Measurements from ENCODE around the gene GNAO1.

Gene GNAO1

DNA sequence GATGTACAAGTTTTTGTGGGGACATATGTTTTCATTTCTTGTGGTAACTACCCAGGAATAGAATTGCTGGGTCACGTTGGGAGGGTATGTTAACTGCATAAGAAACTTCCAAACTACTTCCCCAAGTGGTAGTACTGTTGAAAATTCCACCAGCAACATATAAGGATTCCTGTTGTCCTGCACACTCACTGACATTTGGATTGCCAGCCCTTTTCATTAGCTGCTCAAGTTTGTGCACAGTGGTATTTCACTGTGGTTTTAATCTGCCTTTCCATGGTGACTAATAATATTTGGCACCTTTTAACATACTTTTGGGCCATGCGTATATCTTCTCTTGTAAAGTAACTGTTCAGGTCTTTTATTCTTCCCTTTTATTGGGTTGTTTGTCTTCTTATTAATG lies 103.3 kb downstream of the GNAO1 start:
- DNase-seq, result no peak

DNA sequence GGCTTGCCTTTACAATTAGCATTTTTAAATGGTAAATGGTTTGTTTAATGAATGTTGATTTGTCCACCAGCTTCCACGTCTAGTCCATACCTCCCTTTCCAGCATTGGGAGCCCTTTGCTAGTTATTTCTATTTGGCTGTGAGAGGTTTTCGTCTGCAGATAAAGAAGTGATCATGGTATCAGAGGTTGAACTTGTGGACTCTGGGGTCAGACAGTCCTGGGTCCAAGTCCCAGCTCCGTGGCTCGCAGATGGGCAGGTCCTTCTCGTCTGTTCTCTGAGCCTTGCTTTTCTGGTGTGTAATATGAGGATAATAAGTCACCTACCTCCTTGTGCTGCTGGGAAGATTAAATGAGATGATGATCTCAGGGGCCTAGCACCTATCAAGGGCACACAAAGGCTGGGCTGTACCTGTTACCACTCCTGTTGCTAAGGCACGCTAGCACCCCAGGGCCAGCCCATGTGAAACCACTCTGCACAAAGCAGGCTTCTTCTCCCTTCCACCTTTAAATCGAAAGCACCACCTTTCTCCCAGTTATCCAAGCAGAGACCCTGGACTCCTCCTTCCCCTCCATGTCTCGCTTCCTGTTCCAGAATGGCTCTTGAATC lies 103.9 kb downstream of the GNAO1 start:
- DNase-seq, result no peak

DNA sequence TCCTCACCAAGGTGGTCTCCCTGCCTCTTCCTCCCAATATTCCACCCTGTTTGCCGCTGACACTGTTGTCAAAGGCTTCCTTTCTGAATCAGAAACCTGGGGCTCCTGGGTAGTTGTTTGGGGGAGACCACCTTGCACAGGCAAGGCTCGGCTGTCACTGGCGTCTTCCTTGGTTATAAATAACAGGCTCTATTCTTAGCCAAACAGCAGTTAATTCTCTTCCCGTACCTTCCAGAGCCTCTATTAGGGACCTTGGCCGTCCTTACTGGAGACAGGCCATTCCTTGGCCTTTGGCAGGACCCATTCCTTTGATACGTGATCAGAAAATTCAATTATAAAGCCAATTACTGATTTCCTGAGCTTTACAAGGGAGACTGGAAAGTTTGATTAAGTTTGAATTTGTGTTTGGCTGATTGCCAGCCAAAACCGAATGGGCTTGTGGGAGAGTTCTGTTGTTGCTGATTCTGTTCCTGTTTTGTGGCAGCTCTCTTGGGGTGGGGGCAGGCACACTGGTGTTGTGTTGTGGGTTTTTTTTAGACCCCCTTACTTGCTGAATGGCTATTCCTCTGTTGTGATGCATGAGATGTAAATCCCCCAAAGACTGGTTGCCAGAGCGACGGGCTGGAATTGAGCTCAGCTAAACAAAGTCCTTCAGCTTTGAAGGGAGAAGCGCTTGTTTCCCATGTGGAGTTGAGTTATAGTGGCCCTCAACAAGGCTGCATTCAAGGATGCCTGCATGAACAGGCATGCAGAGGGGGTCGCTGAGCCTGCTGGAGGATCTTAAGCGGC lies 104.6 kb downstream of the GNAO1 start:
- DNase-seq, result no peak

DNA sequence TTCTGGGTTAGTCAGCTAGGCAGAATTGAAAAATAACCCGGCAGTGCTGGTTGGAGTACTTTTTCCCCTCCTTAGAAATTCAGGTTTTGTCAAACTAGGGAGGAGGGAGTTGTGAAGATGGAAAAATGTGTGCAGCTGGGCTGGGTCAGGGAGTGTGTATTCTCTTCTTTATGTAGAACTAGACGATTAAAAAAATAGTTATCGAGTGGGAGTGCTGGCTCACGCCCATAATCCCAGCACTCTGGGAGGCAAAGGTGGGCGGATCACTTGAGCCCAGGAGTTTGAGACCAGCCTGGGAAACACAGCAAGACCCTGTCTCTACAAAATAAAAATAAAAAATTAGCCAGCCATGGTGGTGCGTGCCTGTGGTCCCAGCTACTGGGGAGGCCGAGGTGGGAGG lies 106.4 kb downstream of the GNAO1 start:
- no peak for DNase-seq

DNA sequence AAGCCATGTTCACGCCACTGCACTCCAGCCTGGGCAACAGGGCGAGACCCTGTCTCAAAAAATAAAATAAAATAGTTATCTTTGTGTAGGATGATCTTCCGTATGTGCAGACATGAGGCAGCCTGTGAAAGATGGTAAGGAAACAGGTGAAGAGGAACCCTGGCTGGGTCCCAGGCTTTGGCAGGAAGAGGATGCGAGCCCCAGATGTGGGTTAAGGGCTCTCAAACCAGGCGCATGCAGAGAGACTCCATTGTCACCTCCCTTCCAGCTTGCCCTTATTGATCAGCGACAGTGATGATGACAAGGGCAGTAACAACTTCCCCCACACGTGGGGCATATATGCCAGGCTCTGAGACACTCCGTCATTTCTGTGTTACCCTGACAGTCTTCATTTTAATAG lies 106.8 kb downstream of the GNAO1 start:
- DNase-seq, result no peak

DNA sequence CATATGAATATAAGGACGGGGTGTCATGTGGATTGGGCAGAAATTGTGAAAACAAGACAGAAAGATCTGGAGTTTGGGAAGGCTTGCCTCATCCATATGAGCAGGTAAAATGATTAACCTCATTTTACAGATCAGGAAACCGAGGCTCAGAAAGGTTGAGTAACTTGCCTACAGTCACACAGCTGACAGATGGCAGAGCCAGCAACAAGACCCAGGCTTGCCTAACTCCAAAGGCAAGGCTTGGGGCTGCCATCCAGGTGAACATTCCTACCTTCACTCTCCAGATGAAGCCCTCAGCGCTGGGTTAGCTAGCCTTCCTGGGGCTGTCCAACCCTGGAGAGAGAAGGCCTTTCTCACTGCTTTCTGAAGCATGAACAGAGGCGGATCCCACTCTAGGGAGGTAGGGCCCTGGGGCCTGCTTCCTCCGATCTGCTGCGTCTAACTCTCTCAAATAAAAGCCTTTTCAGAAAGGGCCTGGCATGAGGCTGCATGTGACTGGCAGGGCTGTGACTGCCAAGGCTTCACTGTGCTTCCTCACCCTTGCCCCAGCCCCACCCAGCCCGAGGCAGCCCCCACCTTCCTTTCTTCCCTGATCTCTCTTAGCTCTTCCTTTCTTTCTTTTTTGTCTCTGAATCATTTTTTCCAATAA lies 107.8 kb downstream of the GNAO1 start:
- DNase-seq, result no peak

DNA sequence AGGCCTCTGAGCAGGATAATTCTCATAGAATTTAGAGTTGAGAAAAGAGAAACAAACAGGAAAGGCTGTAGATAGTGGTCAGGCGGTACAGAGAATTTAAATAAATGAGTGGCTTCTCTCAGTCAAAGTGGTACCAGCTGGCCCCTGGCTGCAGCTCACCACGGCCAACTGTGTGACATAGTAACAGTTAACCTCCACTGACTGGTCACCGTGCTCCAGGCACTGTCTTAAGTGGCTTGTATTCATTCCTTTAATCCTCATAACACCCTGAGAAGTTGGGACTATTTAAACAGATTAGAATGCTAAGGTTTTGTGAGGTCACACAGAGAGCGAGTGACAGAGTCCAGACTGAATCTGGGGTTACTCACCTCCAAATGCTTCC lies 108.9 kb downstream of the GNAO1 start:
- DNase-seq, result no peak

DNA sequence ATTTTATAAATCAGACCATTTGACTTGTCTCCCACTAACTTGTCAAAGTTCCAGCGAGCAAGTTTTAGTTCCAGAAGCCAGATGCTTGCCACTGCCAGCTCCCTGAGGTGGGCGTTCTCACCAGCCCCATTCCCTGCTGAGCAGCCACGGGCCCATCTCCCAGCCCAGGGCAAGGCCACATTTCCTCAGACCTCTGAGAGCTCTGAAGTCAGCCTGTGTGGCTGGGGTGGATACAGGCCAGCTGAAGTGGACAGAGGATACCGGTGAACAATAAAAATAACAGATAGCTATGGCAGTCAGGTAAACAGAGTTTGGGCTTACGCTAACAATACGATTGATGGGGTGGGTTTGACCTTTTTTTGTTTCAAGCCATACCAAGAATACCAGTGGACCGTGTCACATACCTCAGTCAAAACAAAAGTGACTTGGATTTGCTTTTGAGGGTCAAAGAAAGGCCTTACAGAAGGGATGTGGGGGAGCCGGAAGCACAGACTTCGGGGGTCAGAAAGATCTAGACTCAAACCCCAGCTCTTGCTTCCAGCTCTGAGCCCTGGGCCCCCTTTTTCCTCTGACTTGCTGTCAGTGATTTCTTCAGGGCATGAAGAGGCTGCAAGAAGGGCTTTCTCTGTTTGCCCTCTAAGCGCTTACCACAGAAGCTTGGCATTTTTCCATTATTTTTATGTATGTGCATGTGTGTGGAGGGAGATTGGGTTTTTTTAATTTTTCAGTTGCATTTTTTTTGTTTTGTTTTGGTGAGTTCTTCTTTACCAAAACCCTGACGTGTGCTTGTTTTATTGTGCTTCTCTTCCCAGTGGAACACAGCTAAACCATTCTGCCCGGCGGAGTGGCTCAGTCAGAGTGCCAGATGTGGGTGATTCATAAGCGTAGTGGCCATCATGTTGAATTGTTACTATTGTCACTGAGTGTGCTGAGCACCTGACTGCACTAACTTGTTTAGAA lies 109.9 kb downstream of the GNAO1 start:
- no peak for DNase-seq

DNA sequence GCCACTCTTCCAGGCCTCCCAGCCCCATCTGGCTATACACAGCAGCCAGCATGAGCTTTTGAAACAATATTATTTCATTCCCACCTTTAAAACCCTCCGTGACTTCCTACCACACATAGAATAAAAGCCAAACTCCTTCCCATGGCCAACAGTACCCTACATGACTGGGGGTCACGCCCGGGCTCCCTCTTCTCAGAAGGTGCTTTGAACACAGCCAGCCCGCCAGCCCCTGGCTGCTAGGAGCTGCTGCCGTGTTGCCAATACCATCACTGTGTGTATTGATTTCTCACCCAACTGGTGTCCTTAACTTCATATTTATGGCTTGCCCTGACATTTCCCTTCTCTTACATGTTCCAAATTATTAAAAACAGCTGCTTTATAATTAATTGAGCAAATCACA lies 111.2 kb downstream of the GNAO1 start:
- DNase-seq, result no peak

DNA sequence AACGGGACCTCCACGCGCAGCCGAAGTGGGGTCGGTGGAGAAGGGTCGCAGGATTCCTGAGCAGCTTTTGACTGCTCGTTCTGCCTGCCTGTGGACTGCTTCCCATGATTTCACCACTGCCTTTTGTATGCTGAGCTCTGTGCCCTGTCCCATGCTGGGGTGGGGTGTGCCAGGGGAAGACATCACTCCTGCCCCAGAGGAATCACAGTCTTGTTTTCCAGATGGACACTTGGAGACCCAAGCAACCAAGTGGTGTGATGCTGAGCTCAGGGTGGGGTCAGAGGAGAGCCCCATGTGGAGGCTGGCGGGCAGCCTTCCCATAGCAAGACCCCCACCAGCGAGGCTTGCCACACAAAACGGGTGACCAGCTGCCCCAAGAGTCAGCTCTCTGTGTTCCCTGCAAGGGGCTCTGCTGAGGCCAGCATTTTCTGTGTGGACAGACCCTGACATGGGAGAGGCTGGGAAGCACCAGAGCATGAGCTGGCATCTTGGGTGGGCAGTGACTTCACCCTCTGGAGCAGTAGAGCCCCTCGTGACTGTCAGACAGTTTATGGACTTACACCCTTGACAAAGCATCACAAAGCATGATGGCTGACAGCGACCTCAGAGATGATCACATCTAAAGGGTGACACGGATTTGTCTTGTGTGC lies 111.9 kb downstream of the GNAO1 start:
- no peak for DNase-seq

DNA sequence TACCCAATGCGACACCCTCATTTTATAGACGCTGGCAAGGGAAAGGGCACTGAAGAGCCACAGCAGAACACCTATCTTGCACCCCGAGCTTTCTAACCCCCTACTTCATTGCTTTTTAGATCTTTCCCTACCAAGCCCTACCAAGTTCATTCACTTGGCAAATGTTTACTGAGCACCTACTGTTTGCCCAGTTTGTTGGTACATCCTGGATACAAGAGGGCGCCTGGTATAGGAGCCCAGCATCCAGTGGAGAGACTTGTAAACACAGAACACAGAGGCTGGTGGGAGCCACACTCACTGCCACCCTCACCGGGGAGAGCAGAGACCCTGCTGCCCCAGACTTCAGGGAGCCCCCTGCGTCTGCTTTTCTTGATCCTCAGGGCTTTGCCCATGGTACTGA lies 112.6 kb downstream of the GNAO1 start:
- DNase-seq, result no peak

DNA sequence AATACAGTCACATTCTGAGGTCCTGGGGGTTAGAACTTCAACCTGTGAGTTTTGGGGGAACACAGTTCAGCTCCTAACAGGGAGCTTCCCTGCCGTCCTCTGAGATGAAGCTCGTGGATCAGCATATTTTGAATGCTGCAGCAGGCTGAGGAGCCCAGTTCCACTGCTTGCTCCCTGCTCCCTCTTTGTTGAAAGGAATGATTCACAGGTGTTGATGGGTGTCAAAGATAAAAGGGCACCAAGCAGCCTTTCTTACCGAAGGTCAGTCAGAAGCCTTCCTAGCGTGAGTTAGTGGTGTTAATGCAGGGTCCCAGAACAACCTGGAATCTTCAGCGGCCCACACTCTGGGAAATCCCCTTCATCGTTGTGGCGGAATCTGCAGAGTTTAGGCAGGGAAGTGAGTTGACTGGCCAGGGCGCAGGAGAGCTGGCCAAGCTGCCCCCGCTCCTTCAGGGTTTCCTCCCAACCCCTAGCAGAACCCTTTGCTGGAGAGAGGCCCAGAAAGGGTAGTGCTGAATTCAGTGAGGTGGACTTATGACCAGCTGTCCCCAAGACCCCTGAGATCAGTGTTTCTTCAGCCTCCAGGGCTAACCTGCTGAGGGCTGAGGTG lies 114.8 kb downstream of the GNAO1 start:
- no peak for DNase-seq

DNA sequence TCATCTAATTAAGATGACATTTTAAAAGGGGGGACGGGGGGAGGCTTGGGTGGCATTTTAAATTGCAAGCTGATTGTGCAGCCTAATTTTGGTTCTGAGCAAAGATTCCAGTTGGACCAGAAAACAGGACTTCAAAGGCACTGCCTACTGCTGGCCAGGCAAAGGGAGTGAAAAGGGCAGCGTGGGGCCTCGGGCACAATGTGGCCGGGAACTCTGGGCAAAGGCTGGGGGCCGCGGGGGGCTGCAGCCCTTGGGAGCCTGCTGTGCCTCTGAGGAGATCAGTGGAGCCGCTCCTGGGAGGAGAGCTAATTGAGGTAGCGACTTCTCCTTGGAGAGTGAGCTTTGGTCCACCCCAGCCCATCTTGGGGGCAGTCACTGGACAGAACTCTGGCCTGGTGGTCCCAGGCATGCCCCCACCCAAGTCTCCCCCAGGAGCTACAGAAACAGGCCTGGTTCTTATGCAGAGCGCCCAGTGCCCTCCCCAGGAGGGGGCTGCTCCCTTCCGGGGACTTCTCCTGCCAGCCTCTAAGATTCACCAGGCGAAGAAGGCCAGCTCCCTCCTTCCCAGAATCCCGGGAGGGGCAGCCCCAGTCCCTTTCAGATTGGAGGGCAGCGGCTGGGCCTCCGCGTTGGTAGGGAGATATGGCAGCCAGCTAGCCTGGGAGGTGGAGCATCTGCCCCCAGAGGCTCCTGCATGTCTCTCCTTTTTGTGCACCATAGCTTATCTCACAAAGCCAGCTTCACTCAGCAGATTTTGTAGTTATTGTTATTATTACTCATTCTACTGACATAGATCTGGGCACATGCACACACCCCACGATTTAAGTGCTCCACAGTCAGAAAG lies 115.6 kb downstream of the GNAO1 start:
- no peak for DNase-seq

DNA sequence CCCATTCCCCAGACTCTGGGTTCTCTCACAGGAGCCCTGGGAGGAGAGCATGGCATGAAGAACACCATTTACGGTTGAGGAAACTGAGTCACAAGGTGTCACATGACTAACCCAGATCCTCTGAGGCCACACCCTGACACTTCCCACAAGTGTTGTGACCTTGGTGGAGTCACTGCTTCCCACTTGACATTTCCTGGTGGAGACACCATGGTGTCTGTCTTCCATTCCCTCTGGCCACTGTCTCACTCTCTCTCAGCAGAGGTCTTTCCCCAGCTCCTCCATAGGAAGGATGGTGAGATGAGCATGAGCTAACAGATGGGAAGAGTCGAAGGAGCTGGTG lies 116.2 kb downstream of the GNAO1 start:
- DNase-seq, result no peak

DNA sequence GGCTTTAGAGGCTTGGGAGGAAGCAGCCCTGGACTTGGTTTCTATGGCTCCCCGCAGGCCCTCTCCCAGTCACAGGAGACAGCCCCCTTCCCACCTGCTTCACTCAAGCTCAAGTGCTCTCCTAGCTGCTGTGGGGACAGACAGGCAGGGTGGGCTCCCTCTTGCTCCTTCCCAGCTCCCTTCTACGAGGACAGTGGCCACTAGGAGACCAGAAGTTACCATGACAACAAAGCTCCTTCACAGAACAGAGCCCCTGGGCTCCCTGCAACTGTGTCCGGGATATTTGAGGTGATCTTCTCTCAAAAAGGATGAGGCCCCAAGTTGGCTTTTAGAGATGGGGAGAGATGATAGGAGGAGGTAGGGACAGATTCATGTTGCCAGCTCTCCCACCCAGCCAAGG lies 117.7 kb downstream of the GNAO1 start:
- DNase-seq, result no peak

DNA sequence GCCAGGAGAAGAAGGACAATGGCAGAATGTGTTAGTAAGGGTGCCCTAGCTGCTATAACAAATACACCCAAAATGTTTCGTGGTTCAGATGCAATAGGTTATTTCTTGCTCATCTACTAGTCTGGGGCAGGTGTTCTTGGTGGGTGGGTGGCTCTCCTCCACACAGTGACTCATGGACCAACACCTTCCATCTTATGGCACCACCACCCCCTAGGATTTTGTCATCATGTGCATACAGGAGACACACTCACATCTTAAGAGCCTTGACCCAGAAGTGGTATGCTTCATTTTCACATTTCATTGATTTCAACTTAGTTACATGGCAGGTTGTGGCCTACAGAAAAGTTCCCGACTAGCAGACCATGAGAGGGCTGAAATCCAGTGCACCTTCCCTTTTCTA lies 119.4 kb downstream of the GNAO1 start:
- no peak for DNase-seq

DNA sequence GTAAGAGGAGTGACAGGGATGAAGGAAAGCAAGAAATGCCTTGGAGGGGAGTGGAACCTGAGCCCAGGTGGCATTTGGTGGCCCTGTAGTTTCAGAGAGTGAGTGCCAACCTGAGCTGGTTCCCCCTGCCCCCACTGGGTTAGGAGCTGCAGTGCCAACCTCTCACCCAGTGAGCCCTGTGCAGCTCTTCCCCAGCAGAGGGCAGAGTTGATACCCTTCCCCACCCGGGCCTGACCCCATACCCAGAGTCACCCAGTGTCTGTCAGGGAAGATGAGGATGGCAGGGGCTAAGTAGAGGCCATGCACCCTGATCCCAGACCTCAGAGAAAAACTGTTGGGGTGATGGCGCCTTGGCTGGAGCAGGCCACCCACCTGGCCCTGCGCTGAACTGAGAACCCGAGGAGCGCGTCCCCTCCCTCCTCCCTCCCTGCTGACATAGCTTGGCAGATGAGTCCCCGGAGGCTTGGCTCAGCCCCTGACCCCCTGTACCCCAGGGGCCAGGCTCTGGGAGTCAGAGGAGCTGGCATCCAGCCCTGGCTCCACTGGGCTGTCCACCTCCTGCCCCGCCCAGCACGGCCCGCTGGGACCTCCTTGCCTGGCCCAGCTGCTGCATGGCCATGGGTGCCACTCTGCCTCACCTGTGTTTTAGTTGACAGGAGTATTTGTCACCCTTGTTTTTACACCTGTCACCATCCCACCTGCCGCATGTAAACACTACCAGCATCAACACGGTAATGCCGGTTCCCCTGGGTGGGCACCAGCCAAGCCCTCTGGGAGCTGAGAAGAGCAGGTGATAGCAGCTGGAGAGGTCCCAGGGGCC lies 120.1 kb downstream of the GNAO1 start:
- DNase-seq, result no peak

DNA sequence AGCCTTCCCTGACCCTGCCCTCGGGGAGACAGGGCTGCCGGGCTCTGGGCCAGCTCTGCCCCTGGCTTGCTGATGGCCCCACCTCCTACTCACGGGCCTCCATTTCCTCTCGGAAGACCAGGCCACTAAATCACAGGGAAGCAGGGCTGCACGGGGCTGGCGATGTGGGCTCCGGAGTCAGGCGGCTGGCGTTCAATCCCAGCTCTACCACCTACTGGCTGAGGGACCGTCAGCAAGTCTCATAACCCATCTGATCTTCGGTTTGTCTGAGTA lies 120.7 kb downstream of the GNAO1 start:
- DNase-seq, result no peak

DNA sequence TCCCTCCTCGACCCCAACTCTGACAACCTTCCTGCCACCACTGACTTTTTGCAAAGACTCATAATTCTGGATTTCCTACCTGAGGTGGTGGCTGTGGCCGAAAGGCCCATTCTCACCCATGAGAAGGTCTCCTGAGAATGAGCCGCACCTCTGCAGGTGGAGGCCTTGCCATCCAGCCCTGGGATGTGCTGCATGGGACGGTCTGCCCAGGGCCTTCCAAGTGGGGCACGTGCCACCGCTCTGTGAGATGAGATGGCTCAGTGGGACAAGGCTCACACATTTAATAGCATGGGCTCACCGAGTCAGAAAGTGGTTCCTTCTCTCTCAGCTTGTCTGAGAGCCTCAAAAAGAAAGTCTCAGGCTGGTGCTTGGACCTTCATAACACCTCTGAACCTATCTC lies 121.3 kb downstream of the GNAO1 start:
- DNase-seq, result no peak

DNA sequence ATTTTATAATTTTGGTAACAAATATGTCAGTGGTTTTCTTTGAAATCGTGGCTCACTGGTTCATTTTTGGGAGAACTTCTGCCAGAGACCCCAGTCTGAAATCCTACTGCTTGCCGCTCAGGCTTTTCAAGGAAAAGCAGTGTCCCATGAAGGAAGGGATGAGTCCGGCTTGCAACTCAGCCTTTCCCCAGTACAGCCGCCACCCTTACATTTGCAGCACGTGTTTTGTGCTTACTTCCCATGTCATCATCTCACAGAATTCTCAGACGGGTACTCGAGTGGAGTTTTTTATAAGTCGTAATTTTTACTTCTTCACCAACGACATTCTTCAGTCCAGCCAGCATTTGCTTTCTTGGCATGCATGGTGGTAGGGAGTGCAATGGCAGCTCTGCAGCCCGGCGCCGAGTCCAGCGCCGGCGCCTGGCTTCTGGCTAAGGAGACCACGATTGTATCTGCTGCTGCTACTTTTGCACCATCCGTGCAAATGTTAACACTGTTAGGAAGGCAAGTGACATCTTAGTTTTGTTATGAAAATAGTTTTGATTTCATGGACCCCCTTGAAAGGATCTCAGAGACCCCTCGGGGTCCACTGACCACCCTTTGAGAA lies 123.1 kb downstream of the GNAO1 start:
- DNase-seq, result no peak
